ENCODE measurements around the gene RAD51AP2.
"Not testable (repeated sequence)": the region's sequence is repeated elsewhere in the genome, so short reads cannot be mapped to it uniquely, and the experiment has no call there.

RAD51AP2 gene

DNA sequence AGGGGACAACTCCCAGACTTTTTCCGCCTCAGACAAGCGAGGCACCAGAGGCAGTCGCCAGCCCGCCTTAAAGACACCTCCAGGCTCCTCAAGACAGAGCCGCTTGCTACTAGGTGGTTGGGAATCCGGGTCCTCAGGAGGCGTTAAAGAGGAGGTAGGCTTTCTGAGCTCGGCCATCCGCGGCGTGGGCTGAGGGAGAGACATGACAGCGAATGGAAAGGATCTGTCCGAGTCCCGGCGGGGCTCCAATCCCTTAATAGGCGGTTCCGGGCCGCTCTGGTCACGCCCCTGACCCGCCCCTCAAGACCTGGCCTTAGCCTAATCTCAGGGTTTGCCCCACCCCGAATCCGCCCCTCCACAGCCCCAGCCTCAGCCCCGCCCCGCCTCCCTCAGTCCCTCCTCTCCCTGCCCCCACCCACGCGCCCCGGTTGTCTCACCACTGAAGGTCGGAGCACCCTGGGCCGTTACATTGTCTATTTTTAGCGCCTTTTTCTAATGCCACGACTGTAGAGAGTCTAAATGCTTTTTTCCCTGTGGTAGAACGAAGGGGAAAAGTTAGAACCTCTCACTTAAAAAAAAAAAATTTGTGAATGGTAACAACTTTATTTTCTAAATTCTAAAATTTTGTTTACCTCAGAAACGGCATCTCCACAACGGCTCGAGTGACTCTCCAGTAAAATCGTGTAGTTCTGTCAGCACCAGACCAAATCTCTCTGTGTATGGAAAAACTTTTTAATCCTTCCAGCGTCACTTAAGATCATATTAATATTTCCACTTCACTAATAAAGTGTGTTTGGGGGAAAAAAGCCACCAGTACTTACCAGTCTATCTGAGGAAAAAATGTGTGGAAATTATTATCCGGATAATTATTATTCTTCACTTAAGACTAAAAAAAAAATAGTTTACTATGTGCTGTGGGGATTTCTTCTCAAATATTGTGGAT is at the start of gene RAD51AP2:
TSS of gene RAD51AP2 (minus strand) at position 229 of the 943 bp plus-strand sequence. CDS start at position 204, 25 bp downstream.
- TF ChIP-seq SUZ12 (IDR thresholded peaks at IDR 0.05; ENCODE audit: extremely low read depth, insufficient read depth, insufficient read length) (no peak), ZNF274 (IDR thresholded peaks at IDR 0.05; ENCODE audit: low read depth, low read length) (no peak), YY1 (IDR thresholded peaks at IDR 0.05; ENCODE audit: insufficient read depth, insufficient read length) (no peak)
- peak; percentile 76 for DNase-seq (ENCODE audit: low read depth, low spot score)
- Histone ChIP-seq H3K4me3 (ENCODE audit: insufficient read length, low read depth) (peak within 1 kb of the TSS; percentile 26), H3K36me3 (ENCODE audit: insufficient read depth, insufficient read length, low read length) (no peaks in the 10 kb centered on the region), H3K9me3 (ENCODE audit: insufficient read depth, low read length) (no peaks in the 10 kb centered on the region), H3K4me1 (ENCODE audit: insufficient read depth, insufficient read length) (no peaks in the 10 kb centered on the region), H3K27me3 (ENCODE audit: insufficient read depth, insufficient read length) (no peaks in the 10 kb centered on the region), H3K9ac (ENCODE audit: insufficient read length, low read depth) (peak within 1 kb of the TSS; percentile 72)

DNA sequence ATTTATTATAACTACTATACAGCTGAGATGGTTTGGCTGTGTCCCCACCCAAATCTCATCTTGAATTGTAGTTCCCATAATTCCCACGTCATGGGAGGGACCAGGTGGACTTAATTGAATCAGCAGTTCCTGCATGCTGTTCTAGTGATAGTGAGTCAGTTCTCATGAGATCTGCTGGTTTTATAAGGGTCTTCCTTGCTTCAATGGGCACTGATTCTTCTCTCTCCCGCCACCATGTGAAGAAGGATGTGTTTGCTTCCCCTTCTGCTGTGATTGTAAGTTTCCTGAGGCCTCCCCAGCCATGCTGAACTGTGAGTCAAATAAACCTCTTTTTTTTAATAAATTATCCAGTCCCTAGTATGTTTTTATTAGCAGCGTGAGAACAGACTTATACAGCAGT is 47.5 kb upstream of the RAD51AP2 start:
- not testable (repeated sequence) for H3K36me3 ChIP-seq (ENCODE audit: insufficient read depth, insufficient read length, low read length); H3K9ac ChIP-seq (ENCODE audit: insufficient read length, low read depth); H3K27me3 ChIP-seq (ENCODE audit: insufficient read depth, insufficient read length)

DNA sequence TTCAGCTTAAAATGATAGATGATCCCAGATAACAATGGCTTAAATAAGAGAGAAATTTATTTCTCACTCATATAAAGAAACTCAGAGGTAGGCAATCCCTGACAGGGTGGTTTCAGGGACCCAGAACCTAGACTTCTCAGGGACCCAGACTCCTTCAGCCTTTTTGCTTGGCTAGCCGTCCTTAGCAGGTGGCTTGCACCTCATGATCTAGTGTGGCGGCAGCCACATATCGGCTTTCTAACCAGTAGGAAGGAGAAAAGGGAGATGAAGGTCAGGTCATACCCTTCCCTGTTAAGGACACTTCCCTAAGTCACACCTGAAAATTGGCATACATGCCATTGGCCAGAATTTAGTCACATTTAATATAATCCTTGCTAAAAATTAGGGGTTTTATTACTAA is 40.6 kb upstream of the RAD51AP2 start:
- Histone ChIP-seq H3K9ac (ENCODE audit: insufficient read length, low read depth) (no peak overlapping the region), H3K27me3 (ENCODE audit: insufficient read depth, insufficient read length) (no peaks in the 10 kb centered on the region), H3K9me3 (ENCODE audit: insufficient read depth, low read length) (no peaks in the 10 kb centered on the region), H3K4me1 (ENCODE audit: insufficient read depth, insufficient read length) (no peaks in the 10 kb centered on the region), H3K36me3 (ENCODE audit: insufficient read depth, insufficient read length, low read length) (no peaks in the 10 kb centered on the region), H3K4me3 (ENCODE audit: insufficient read length, low read depth) (no peak overlapping the region)
- TF ChIP-seq SUZ12 (IDR thresholded peaks at IDR 0.05; ENCODE audit: extremely low read depth, insufficient read depth, insufficient read length), result no peak
- TF ChIP-seq YY1 (IDR thresholded peaks at IDR 0.05; ENCODE audit: insufficient read depth, insufficient read length), result no peak
- TF ChIP-seq ZNF274 (IDR thresholded peaks at IDR 0.05; ENCODE audit: low read depth, low read length), result no peak
- no peak for DNase-seq (ENCODE audit: low read depth, low spot score)

More for the DNA sequence above, 47.5 kb upstream of the RAD51AP2 start:
- not testable (repeated sequence) for H3K4me3 ChIP-seq (ENCODE audit: insufficient read length, low read depth); H3K9me3 ChIP-seq (ENCODE audit: insufficient read depth, low read length); H3K4me1 ChIP-seq (ENCODE audit: insufficient read depth, insufficient read length); DNase-seq (ENCODE audit: low read depth, low spot score)

DNA sequence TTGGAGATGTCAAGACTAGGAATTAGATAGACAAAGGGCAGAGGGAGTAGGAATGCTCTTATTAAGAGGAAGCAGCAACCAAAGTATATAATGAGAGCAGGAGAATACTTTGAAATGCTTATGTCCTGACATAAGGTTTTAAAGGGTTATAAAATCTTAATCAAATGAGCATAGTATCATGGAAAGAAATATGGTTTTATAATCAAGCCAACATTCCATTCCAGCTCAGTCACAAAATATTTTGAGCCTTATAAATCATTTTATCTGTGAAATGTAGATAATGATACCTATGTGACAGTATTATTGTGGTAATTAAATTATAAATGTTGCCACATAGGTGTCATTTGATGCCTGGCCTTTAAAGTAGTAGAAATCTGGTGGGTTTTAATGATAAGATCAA is 39.8 kb upstream of the RAD51AP2 start:
- H3K4me1 ChIP-seq (ENCODE audit: insufficient read depth, insufficient read length), result no peaks in the 10 kb centered on the region
- TF ChIP-seq ZNF274 (IDR thresholded peaks at IDR 0.05; ENCODE audit: low read depth, low read length) (no peak), YY1 (IDR thresholded peaks at IDR 0.05; ENCODE audit: insufficient read depth, insufficient read length) (no peak), SUZ12 (IDR thresholded peaks at IDR 0.05; ENCODE audit: extremely low read depth, insufficient read depth, insufficient read length) (no peak)
- H3K27me3 ChIP-seq (ENCODE audit: insufficient read depth, insufficient read length), result no peaks in the 10 kb centered on the region
- no peak overlapping the region for H3K4me3 ChIP-seq (ENCODE audit: insufficient read length, low read depth)
- no peaks in the 10 kb centered on the region for H3K36me3 ChIP-seq (ENCODE audit: insufficient read depth, insufficient read length, low read length)
- no peak for DNase-seq (ENCODE audit: low read depth, low spot score)
- no peak overlapping the region for H3K9ac ChIP-seq (ENCODE audit: insufficient read length, low read depth)
- H3K9me3 ChIP-seq (ENCODE audit: insufficient read depth, low read length), result no peaks in the 10 kb centered on the region

DNA sequence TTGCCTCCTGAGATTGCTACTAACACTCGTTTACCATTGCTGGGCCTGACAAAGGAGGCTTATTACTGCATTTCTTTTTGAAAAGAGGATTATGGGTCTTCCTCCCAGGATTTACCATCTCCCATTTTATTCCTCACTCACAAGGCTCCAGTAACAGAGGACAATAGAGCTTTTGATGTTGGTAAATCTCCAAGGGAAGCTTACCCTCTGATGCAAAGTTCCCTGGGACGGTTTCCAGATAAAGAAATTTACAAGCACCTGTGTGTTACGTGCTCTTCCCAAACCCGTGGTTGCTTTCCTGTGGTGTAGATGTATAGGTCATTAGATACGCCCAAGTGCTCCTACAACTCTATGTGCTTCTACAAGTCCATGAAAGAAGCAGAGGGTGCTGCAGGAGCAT is 39.4 kb upstream of the RAD51AP2 start:
- Histone ChIP-seq H3K36me3 (ENCODE audit: insufficient read depth, insufficient read length, low read length) (no peaks in the 10 kb centered on the region), H3K27me3 (ENCODE audit: insufficient read depth, insufficient read length) (no peaks in the 10 kb centered on the region), H3K9ac (ENCODE audit: insufficient read length, low read depth) (no peak overlapping the region), H3K4me3 (ENCODE audit: insufficient read length, low read depth) (no peak overlapping the region), H3K9me3 (ENCODE audit: insufficient read depth, low read length) (no peaks in the 10 kb centered on the region), H3K4me1 (ENCODE audit: insufficient read depth, insufficient read length) (no peaks in the 10 kb centered on the region)
- no peak for TF ChIP-seq SUZ12 (IDR thresholded peaks at IDR 0.05; ENCODE audit: extremely low read depth, insufficient read depth, insufficient read length)
- TF ChIP-seq YY1 (IDR thresholded peaks at IDR 0.05; ENCODE audit: insufficient read depth, insufficient read length), result no peak
- TF ChIP-seq ZNF274 (IDR thresholded peaks at IDR 0.05; ENCODE audit: low read depth, low read length), result no peak
- no peak for DNase-seq (ENCODE audit: low read depth, low spot score)

- no peak for TF ChIP-seq ZNF274 (IDR thresholded peaks at IDR 0.05; ENCODE audit: low read depth, low read length)
- TF ChIP-seq YY1 (IDR thresholded peaks at IDR 0.05; ENCODE audit: insufficient read depth, insufficient read length), result no peak
- TF ChIP-seq SUZ12 (IDR thresholded peaks at IDR 0.05; ENCODE audit: extremely low read depth, insufficient read depth, insufficient read length), result no peak
- no peak for DNase-seq (ENCODE audit: low read depth, low spot score)
- Histone ChIP-seq H3K4me3 (ENCODE audit: insufficient read length, low read depth) (no peak overlapping the region), H3K4me1 (ENCODE audit: insufficient read depth, insufficient read length) (no peaks in the 10 kb centered on the region), H3K9ac (ENCODE audit: insufficient read length, low read depth) (no peak overlapping the region), H3K27me3 (ENCODE audit: insufficient read depth, insufficient read length) (no peaks in the 10 kb centered on the region), H3K36me3 (ENCODE audit: insufficient read depth, insufficient read length, low read length) (no peaks in the 10 kb centered on the region), H3K9me3 (ENCODE audit: insufficient read depth, low read length) (no peaks in the 10 kb centered on the region)
Observed at GRCh38 chr2:17555150-17555549, 36.9 kb upstream of the RAD51AP2 start.

GRCh38 chr2:17550907-17551306 is 32.7 kb upstream of the RAD51AP2 start:
- no peak for DNase-seq (ENCODE audit: low read depth, low spot score)
- no peak overlapping the region for H3K4me3 ChIP-seq (ENCODE audit: insufficient read length, low read depth)
- H3K4me1 ChIP-seq (ENCODE audit: insufficient read depth, insufficient read length), result no peaks in the 10 kb centered on the region
- TF ChIP-seq SUZ12 (IDR thresholded peaks at IDR 0.05; ENCODE audit: extremely low read depth, insufficient read depth, insufficient read length) (no peak), ZNF274 (IDR thresholded peaks at IDR 0.05; ENCODE audit: low read depth, low read length) (no peak)
- H3K9ac ChIP-seq (ENCODE audit: insufficient read length, low read depth), result no peak overlapping the region
- no peaks in the 10 kb centered on the region for H3K27me3 ChIP-seq (ENCODE audit: insufficient read depth, insufficient read length)
- H3K9me3 ChIP-seq (ENCODE audit: insufficient read depth, low read length), result no peaks in the 10 kb centered on the region
- no peaks in the 10 kb centered on the region for H3K36me3 ChIP-seq (ENCODE audit: insufficient read depth, insufficient read length, low read length)
